Ovary (tissue), 3 donors: Measurements from ENCODE around the gene SGMS1.

ENCODE experiments used
- EP300 ChIP-seq: sonication (generic); formaldehyde crosslinking; IDR thresholded peaks from one replicate; pipeline ENCODE4 v1.6.1; 2017; ENCODE audit warnings: antibody characterized with exemption
- POLR2A ChIP-seq: fragments of 450-650 bp; IDR thresholded peaks from one replicate; pipeline ENCODE4 v1.6.1; 2017; ENCODE audit warnings: antibody characterized with exemption, mild to moderate bottlenecking, moderate library complexity
- TF ChIP-seq, protein P1 (sequence below), 3 donors: fragments of 450-650 bp in 2 of 3; fragments of 200-600 bp in 1 of 3; IDR thresholded peaks; one replicate each; pipeline versions ENCODE4 v1.5.1 to v1.8.0; 2016 to 2022; ENCODE audit warnings: antibody characterized with exemption in 3 of 3, mild to moderate bottlenecking in 1 of 3
- donor health status: DM: no; HTN: no; CAD: no.

DNA sequence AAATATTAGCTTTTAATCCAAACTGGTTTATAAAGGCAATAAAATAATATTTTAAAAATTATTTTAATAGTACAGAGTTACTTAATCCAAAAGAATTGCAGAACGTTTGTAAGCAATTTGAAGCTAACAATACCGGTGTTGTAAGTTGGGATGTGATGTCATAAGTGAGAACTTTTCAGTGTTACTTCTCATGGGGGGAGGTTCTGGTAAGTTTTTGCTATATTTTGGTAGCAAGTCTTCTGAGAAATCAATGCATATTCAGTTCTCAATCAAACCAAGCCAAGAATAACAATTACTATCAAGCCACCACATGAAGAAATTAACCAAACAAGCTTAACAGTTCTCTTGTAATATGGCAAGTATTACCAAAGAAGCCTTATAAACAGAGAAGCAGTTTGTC lies 225.4 kb downstream of the SGMS1 start:
- TF ChIP-seq, protein P1, sequence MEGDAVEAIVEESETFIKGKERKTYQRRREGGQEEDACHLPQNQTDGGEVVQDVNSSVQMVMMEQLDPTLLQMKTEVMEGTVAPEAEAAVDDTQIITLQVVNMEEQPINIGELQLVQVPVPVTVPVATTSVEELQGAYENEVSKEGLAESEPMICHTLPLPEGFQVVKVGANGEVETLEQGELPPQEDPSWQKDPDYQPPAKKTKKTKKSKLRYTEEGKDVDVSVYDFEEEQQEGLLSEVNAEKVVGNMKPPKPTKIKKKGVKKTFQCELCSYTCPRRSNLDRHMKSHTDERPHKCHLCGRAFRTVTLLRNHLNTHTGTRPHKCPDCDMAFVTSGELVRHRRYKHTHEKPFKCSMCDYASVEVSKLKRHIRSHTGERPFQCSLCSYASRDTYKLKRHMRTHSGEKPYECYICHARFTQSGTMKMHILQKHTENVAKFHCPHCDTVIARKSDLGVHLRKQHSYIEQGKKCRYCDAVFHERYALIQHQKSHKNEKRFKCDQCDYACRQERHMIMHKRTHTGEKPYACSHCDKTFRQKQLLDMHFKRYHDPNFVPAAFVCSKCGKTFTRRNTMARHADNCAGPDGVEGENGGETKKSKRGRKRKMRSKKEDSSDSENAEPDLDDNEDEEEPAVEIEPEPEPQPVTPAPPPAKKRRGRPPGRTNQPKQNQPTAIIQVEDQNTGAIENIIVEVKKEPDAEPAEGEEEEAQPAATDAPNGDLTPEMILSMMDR (IDR thresholded peaks at IDR 0.05) = no peak
- no peak for TF ChIP-seq POLR2A
- no peak for TF ChIP-seq EP300
